ENCODE results near the gene ELOVL7.

DNA sequence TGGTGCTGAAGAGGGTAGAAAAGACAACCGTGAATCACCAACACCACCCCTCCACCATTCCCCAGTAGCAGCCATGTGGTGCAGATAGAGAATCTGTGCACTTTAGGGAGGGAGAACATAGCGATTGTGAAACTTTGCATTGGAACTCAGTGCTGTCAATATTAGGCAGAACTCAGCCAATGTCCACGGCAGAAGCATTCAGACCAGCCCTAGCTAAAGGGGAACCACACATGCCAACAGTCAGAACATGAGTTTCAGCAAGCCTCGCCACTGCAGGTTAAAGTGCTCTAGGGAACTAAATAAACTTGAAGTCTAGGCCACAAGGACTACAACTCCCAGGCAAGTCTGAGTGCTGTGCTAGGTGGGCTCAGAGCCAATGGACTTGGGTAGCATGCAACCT, 105.6 kb downstream of the ELOVL7 start:
- TF ChIP-seq, protein P1, sequence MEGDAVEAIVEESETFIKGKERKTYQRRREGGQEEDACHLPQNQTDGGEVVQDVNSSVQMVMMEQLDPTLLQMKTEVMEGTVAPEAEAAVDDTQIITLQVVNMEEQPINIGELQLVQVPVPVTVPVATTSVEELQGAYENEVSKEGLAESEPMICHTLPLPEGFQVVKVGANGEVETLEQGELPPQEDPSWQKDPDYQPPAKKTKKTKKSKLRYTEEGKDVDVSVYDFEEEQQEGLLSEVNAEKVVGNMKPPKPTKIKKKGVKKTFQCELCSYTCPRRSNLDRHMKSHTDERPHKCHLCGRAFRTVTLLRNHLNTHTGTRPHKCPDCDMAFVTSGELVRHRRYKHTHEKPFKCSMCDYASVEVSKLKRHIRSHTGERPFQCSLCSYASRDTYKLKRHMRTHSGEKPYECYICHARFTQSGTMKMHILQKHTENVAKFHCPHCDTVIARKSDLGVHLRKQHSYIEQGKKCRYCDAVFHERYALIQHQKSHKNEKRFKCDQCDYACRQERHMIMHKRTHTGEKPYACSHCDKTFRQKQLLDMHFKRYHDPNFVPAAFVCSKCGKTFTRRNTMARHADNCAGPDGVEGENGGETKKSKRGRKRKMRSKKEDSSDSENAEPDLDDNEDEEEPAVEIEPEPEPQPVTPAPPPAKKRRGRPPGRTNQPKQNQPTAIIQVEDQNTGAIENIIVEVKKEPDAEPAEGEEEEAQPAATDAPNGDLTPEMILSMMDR (IDR thresholded peaks at IDR 0.05): no peak
- TF ChIP-seq POLR2A (IDR thresholded peaks at IDR 0.05): no peak

Measured in suprapubic skin (tissue), 3 donors.